HEK293 (cell line): ENCODE results near the gene ANKUB1.

Experiments
- BCL11A ChIP-seq: fragments of 450-650 bp; formaldehyde crosslinking; IDR thresholded peaks from 2 replicates; pipeline ENCODE4 v1.5.1; 2016; ENCODE audit warnings: low read depth, missing biosample characterization, missing genetic modification characterization
- CTCF ChIP-seq: fragments of 450-650 bp; formaldehyde crosslinking; IDR thresholded peaks from 2 replicates; pipeline ENCODE4 v1.5.1; 2016; ENCODE audit warnings: missing biosample characterization, missing genetic modification characterization
- KLF1 ChIP-seq: fragments of 450-650 bp; formaldehyde crosslinking; IDR thresholded peaks from 2 replicates; pipeline ENCODE4 v1.5.1; 2016; ENCODE audit warnings: missing biosample characterization, missing genetic modification characterization
- REST ChIP-seq: fragments of 450-650 bp; formaldehyde crosslinking; IDR thresholded peaks from 2 replicates; pipeline ENCODE4 v1.5.1; 2016; ENCODE audit warnings: missing biosample characterization, missing genetic modification characterization
- ZBTB26 ChIP-seq: fragments of 450-650 bp; formaldehyde crosslinking; optimal IDR thresholded peaks from 2 replicates; pipeline ENCODE3; 2016; ENCODE audit warnings: missing biosample characterization, mild to moderate bottlenecking, missing genetic modification characterization
- ZIC2 ChIP-seq: fragments of 450-650 bp; formaldehyde crosslinking; IDR thresholded peaks from 2 replicates; pipeline ENCODE4 v1.5.1; 2016; ENCODE audit warnings: missing biosample characterization, missing genetic modification characterization
- ZNF175 ChIP-seq: fragments of 450-650 bp; formaldehyde crosslinking; IDR thresholded peaks from 2 replicates; pipeline ENCODE4 v1.5.1; 2016; ENCODE audit warnings: missing biosample characterization, missing genetic modification characterization
- ZNF280C ChIP-seq: fragments of 450-650 bp; formaldehyde crosslinking; IDR thresholded peaks from 2 replicates; pipeline ENCODE4 v1.5.1; 2016; ENCODE audit warnings: missing biosample characterization, missing genetic modification characterization
- ZNF701 ChIP-seq: fragments of 450-650 bp; formaldehyde crosslinking; IDR thresholded peaks from 2 replicates; pipeline ENCODE4 v1.5.1; 2016; ENCODE audit warnings: missing biosample characterization, missing genetic modification characterization

- TF ChIP-seq ZBTB26 (no peak), ZNF280C (tag by site-specific recombination) (no peak), ZNF175 (tag by site-specific recombination) (no peak), ZIC2 (tag by site-specific recombination) (no peak), BCL11A (no peak), CTCF (tag by site-specific recombination) (no peak), KLF1 (tag by site-specific recombination) (no peak), REST (tag by site-specific recombination) (no peak), ZNF701 (tag by site-specific recombination) (no peak)
Observed at GRCh38 chr3:149723781-149724180, 68.6 kb downstream of the ANKUB1 start.
